Measurements from ENCODE around the gene SLC35F5.
"Not testable (repeated sequence)": the region's sequence is repeated elsewhere in the genome, so short reads cannot be mapped to it uniquely, and the experiment has no call there.

DNA sequence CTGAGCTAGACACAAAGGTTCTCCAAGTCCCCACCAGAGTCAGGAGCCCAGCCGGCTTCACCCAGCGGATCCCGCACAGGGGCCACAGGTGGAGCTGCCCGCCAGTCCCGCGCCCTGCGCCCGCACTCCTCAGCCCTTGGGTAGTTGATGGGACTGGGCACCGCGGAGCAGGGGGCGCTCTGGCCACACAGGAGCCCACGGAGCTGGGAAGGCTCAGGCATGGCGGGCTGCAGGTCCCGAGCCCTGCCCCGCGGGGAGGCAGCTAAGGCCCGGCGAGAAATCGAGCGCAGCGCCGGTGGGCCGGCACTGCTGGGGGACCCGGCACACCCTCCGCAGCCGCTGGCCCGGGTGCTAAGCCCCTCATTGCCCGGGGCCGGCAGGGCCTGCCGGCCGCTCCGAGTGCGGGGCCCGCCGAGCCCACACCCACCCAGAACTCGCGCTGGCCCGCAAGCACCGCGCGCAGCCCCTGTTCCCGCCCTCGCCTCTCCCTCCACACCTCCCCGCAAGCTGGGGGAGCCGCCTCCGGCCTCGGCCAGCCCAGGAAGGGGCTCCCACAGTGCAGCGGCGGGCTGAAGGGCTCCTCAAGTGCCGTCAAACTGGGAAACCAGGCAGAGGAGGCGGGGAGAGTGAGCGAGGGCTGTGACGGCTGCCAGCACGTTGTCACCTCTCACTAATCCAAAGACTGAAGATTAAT is 52.0 kb downstream of the SLC35F5 start:
- not testable (repeated sequence) for TF ChIP-seq CTCF, POLR2A, EP300, POLR2AphosphoS5 (IDR thresholded peaks at IDR 0.05)
